ENCODE data around the gene VPS50.

- TF ChIP-seq POLR2AphosphoS5 (IDR thresholded peaks at IDR 0.05; ENCODE audit: low read depth, low read length) = no peak
- TF ChIP-seq POLR2A (IDR thresholded peaks at IDR 0.05; ENCODE audit: low read depth, low read length) = no peak
- TF ChIP-seq SPI1 (IDR thresholded peaks at IDR 0.05; ENCODE audit: low read depth, low read length) = no peak
- no peak for TF ChIP-seq TAF1 (IDR thresholded peaks at IDR 0.05; ENCODE audit: low read depth, low read length)
- no peak for TF ChIP-seq PAX5 (IDR thresholded peaks at IDR 0.05; ENCODE audit: insufficient read depth, low read length, severe bottlenecking)
These were observed 7.7 kb downstream of the VPS50 start for GRCh38 chr7:93239824-93240223.
